Endothelial cell of umbilical vein (primary cell): ENCODE measurements around the gene GPR183.

Experiments used
- EZH2 ChIP-seq: IDR thresholded peaks from 2 replicates; pipeline ENCODE4 v1.6.1; 2012; ENCODE audit warnings: borderline replicate concordance, low read depth, mild to moderate bottlenecking, moderate library complexity, low read length, inconsistent platforms; ENCODE audit not compliant: severe bottlenecking
- GATA2 ChIP-seq: IDR thresholded peaks from 2 replicates; pipeline ENCODE4 v1.7.0; 2011; ENCODE audit warnings: low read depth, mild to moderate bottlenecking, moderate library complexity, mixed read lengths, low read length; ENCODE audit not compliant: insufficient read length, insufficient read depth
- JUN ChIP-seq: IDR thresholded peaks from 2 replicates; pipeline ENCODE4 v1.6.1; 2011; ENCODE audit warnings: borderline replicate concordance, low read depth; ENCODE audit not compliant: insufficient read length, insufficient read depth
- MYC ChIP-seq: IDR thresholded peaks from one replicate; pipeline ENCODE4 v1.6.1; 2011; ENCODE audit warnings: mild to moderate bottlenecking, low read depth, low read length
- POLR2A ChIP-seq: IDR thresholded peaks from 2 replicates; pipeline ENCODE4 v1.6.1; 2012; ENCODE audit warnings: low read depth, mild to moderate bottlenecking, control low read depth, low read length
- POLR2AphosphoS5 ChIP-seq: IDR thresholded peaks from 2 replicates; pipeline ENCODE4 v1.6.1; 2012; ENCODE audit warnings: low read depth, mild to moderate bottlenecking, control low read depth, low read length, moderate library complexity; ENCODE audit not compliant: insufficient read depth
- TF ChIP-seq, protein P1 (sequence below), 2 donors: IDR thresholded peaks; 1 replicate in 1 of 2; 2 replicates in 1 of 2; pipeline ENCODE4 v1.5.1; 2011; ENCODE audit warnings: low read length in 2 of 2, mild to moderate bottlenecking in 2 of 2, moderate library complexity in 2 of 2, control low read depth in 1 of 2, inconsistent platforms in 1 of 2, low read depth in 1 of 2; ENCODE audit not compliant: insufficient read depth in 1 of 2; ENCODE audit errors: extremely low read depth in 1 of 2

GRCh38 chr13:99321709-99322108, 14.5 kb upstream of the GPR183 start:
- TF ChIP-seq JUN (no peak), GATA2 (no peak), POLR2AphosphoS5 (no peak), POLR2A (no peak), MYC (no peak), EZH2 (no peak)
- TF ChIP-seq, protein P1, sequence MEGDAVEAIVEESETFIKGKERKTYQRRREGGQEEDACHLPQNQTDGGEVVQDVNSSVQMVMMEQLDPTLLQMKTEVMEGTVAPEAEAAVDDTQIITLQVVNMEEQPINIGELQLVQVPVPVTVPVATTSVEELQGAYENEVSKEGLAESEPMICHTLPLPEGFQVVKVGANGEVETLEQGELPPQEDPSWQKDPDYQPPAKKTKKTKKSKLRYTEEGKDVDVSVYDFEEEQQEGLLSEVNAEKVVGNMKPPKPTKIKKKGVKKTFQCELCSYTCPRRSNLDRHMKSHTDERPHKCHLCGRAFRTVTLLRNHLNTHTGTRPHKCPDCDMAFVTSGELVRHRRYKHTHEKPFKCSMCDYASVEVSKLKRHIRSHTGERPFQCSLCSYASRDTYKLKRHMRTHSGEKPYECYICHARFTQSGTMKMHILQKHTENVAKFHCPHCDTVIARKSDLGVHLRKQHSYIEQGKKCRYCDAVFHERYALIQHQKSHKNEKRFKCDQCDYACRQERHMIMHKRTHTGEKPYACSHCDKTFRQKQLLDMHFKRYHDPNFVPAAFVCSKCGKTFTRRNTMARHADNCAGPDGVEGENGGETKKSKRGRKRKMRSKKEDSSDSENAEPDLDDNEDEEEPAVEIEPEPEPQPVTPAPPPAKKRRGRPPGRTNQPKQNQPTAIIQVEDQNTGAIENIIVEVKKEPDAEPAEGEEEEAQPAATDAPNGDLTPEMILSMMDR (IDR thresholded peaks at IDR 0.05; ENCODE audit: extremely low read depth in 1 of 2, insufficient read depth in 1 of 2, low read depth in 1 of 2, low read length in 2 of 2) = no peak
